Smooth muscle cell (in vitro differentiated cells): Measurements from ENCODE around the gene MYO1F. TPM values are rescaled to one million over a fixed set of nuclear protein-coding genes. Genes with fewer than 3 reads are reported as not detected.

ENCODE experiments used
- DNase-seq: peaks from one replicate; lab custom pipeline; 2025; ENCODE audit not compliant: unreplicated experiment; lab: John Stamatoyannopoulos, UW
- H2AFZ ChIP-seq: fragments of 200-600 bp; sonication (generic); 2 replicates; pipeline ENCODE4 v1.6.0; 2016; ENCODE audit warnings: antibody characterized with exemption, low read depth, mild to moderate bottlenecking
- H3F3A ChIP-seq: fragments of 200-600 bp; sonication (generic); 2 replicates; pipeline ENCODE4 v1.6.0; 2017; ENCODE audit warnings: antibody characterized with exemption, low read depth
- H3K27ac ChIP-seq: fragments of 200-600 bp; sonication (generic); 2 replicates; pipeline ENCODE4 v1.5.1; 2016; ENCODE audit warnings: low read depth, mild to moderate bottlenecking
- H3K27me3 ChIP-seq: fragments of 200-600 bp; sonication (generic); 2 replicates; pipeline ENCODE4 v1.6.1; 2016; ENCODE audit warnings: low read depth, mild to moderate bottlenecking
- H3K36me3 ChIP-seq: fragments of 200-600 bp; sonication (generic); 2 replicates; pipeline ENCODE4 v1.5.1; 2016; ENCODE audit warnings: low read depth
- H3K4me1 ChIP-seq: fragments of 200-600 bp; sonication (generic); 2 replicates; pipeline ENCODE4 v1.5.1; 2016; ENCODE audit warnings: low read depth
- H3K4me2 ChIP-seq: fragments of 200-600 bp; sonication (generic); 2 replicates; pipeline ENCODE4 v1.6.0; 2016; ENCODE audit warnings: mild to moderate bottlenecking
- H3K4me3 ChIP-seq: fragments of 200-600 bp; sonication (generic); 2 replicates; pipeline ENCODE4 v1.5.1; 2016; ENCODE audit warnings: mild to moderate bottlenecking
- H3K79me2 ChIP-seq: fragments of 200-600 bp; sonication (generic); 2 replicates; pipeline ENCODE4 v1.6.0; 2016; ENCODE audit warnings: low read depth, mild to moderate bottlenecking
- H3K9ac ChIP-seq: fragments of 200-600 bp; sonication (generic); 2 replicates; pipeline ENCODE4 v1.6.0; 2016; ENCODE audit warnings: low read depth
- H3K9me3 ChIP-seq: fragments of 200-600 bp; sonication (generic); replicated peaks from 2 replicates; pipeline ENCODE4 v1.5.1; 2016; ENCODE audit warnings: low read depth
- H4K20me1 ChIP-seq: fragments of 200-600 bp; sonication (generic); 2 replicates; pipeline ENCODE4 v1.6.0; 2016; ENCODE audit warnings: low read depth
- CTCF ChIP-seq: fragments of 200-600 bp; sonication (generic); IDR thresholded peaks from 2 replicates; pipeline ENCODE4 v1.5.1; 2017; ENCODE audit warnings: borderline replicate concordance, mild to moderate bottlenecking, antibody characterized with exemption; ENCODE audit not compliant: insufficient read depth, poor library complexity, severe bottlenecking
- WGBS: methylation state at CpG from one replicate; pipeline ENCODE4 v1.1.7; 2016; ENCODE audit warnings: low lambda C conversion rate; 5-methylcytosine and 5-hydroxymethylcytosine counted together
- polyA plus RNA-seq: library from polyadenylated mRNA; unstranded; fragments of >200 nt; fragmentation: Nextera tagmentation; extraction: Ambion mirVana; gene quantifications from 2 replicates; pipeline ENCODE4 v1.2.1, GENCODE V29; 2016
- total RNA-seq: library from RNA; depleted of rRNA; stranded (reverse); fragments of >200 nt; gene quantifications from 2 replicates; pipeline ENCODE4 v1.2.3, GENCODE V29; 2014

MYO1F gene
- total and polyA plus RNA-seq, 2 experiments from 2014 or later, result 1.4 TPM; not detected in 1

GRCh38 chr19:8494158-8494557 lies 83.1 kb downstream of the MYO1F start:
- no peaks in the 10 kb centered on the region for H3K9me3 ChIP-seq
- no peak overlapping the region for H3K4me3 ChIP-seq
- H3K4me1 ChIP-seq, result no peaks in the 10 kb centered on the region
- H2AFZ ChIP-seq, result no peak overlapping the region
- H3K4me2 ChIP-seq, result no peak overlapping the region
- TF ChIP-seq CTCF, result no peak
- H3K36me3 ChIP-seq, result no peaks in the 10 kb centered on the region
- no peak for DNase-seq
- H3K27me3 ChIP-seq, result no peaks in the 10 kb centered on the region
- H4K20me1 ChIP-seq, result no peaks in the 10 kb centered on the region
- no peak overlapping the region for H3K9ac ChIP-seq
- 64% methylated on average over 7 of the region's 7 CpGs for WGBS
- no peaks in the 10 kb centered on the region for H3F3A ChIP-seq
- H3K27ac ChIP-seq, result no peak overlapping the region
- no peaks in the 10 kb centered on the region for H3K79me2 ChIP-seq

GRCh38 chr19:8491574-8491973 lies 85.7 kb downstream of the MYO1F start:
- H2AFZ ChIP-seq, result no peak overlapping the region
- no peak overlapping the region for H3K4me3 ChIP-seq
- H3K9me3 ChIP-seq, result no peaks in the 10 kb centered on the region
- H3K27me3 ChIP-seq, result no peaks in the 10 kb centered on the region
- H3K4me1 ChIP-seq, result peaks cover 22% of the 10 kb centered on the region
- WGBS, result 89% methylated on average over 6 of the region's 6 CpGs
- TF ChIP-seq CTCF, result no peak
- no peak overlapping the region for H3K27ac ChIP-seq
- no peak overlapping the region for H3K4me2 ChIP-seq
- no peak overlapping the region for H3K9ac ChIP-seq
- no peaks in the 10 kb centered on the region for H3K79me2 ChIP-seq
- H3F3A ChIP-seq, result no peaks in the 10 kb centered on the region
- DNase-seq, result no peak
- peaks cover 26% of the 10 kb centered on the region for H4K20me1 ChIP-seq
- no peaks in the 10 kb centered on the region for H3K36me3 ChIP-seq

- no peaks in the 10 kb centered on the region for H3K36me3 ChIP-seq
- H4K20me1 ChIP-seq, result peaks cover 33% of the 10 kb centered on the region
- no peaks in the 10 kb centered on the region for H3F3A ChIP-seq
- H3K9ac ChIP-seq, result no peak overlapping the region
- no peaks in the 10 kb centered on the region for H3K27me3 ChIP-seq
- 96% methylated on average over 12 of the region's 12 CpGs for WGBS
- H3K4me2 ChIP-seq, result no peak overlapping the region
- H3K9me3 ChIP-seq, result no peaks in the 10 kb centered on the region
- no peak overlapping the region for H3K27ac ChIP-seq
- no peak overlapping the region for H2AFZ ChIP-seq
- peaks cover 22% of the 10 kb centered on the region for H3K4me1 ChIP-seq
- no peak overlapping the region for H3K4me3 ChIP-seq
- no peak for TF ChIP-seq CTCF
- H3K79me2 ChIP-seq, result no peaks in the 10 kb centered on the region
- DNase-seq, result no peak
These were observed 86.4 kb downstream of the MYO1F start for GRCh38 chr19:8490873-8491272.

- WGBS, result 95% methylated on average over 12 of the region's 24 CpGs
These were observed 86.9 kb downstream of the MYO1F start for GRCh38 chr19:8490395-8490760.

More at GRCh38 chr19:8490395-8490760, 86.9 kb downstream of the MYO1F start:
- Histone ChIP-seq H3K27ac (no peak overlapping the region), H3K79me2 (no peaks in the 10 kb centered on the region), H3F3A (no peaks in the 10 kb centered on the region), H3K4me2 (no peak overlapping the region), H3K9me3 (no peaks in the 10 kb centered on the region), H3K4me1 (peaks cover 22% of the 10 kb centered on the region), H3K27me3 (no peaks in the 10 kb centered on the region), H4K20me1 (peaks cover 38% of the 10 kb centered on the region), H3K36me3 (no peaks in the 10 kb centered on the region), H2AFZ (no peak overlapping the region), H3K9ac (no peak overlapping the region), H3K4me3 (no peak overlapping the region)
- no peak for TF ChIP-seq CTCF
- no peak for DNase-seq
